ENCODE measurements around the gene ERC1. TPM values are rescaled to one million over a fixed set of nuclear protein-coding genes. Genes with fewer than 3 reads are reported as not detected.

The ERC1 gene
- total and polyA plus RNA-seq, 2 donors (not counting 3 experiments of a cell fraction or from before 2014, with no cell fraction given), result 11.7 to 66.1 TPM

DNA sequence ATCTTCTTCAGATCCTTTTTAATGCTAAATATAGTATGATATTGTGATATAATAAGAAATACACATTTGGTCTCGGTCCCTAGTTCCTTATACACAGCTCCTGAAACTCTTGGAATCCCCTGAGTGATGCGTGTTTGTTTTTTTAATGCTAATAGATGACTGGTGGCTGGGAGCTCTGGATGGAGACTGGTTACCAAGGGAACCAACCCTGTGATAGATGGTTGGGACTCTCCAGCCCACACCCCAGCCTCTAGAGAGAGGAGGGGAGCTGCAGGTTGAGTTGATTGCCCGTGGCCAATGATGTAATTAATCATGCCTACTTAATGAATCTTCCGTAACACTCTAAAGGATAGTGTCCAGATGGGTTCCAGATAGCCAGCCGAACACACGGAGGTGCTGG, 462.8 kb downstream of the ERC1 start:
- Histone ChIP-seq H3K79me2 (ENCODE audit: control insufficient read depth, insufficient read depth, low read length) (no peaks in the 10 kb centered on the region), H3K27me3 (ENCODE audit: control insufficient read depth in 2 of 2, insufficient read depth in 2 of 2, low read length in 2 of 2) (no peaks in the 10 kb centered on the region), H3K36me3 (ENCODE audit: control insufficient read depth in 2 of 2, extremely low read depth in 1 of 2, insufficient read depth in 2 of 2, low read length in 2 of 2) (no peaks in the 10 kb centered on the region), H3K9ac (replicated peaks; ENCODE audit: extremely low read depth, insufficient read depth, low read length) (no peak overlapping the region), H3K4me3 (replicated peaks in 1 of 3; ENCODE audit: insufficient read depth in 1 of 3, low read depth in 1 of 3, low read length in 3 of 3) (no peak overlapping the region), H3K4me2 (ENCODE audit: insufficient read depth, low read length) (no peak overlapping the region), H4K20me1 (replicated peaks; ENCODE audit: control insufficient read depth, extremely low read depth, insufficient read depth, low read length) (no peaks in the 10 kb centered on the region), H3K4me1 (ENCODE audit: control insufficient read depth, extremely low read depth, insufficient read depth, low read length) (no peaks in the 10 kb centered on the region), H2AFZ (ENCODE audit: low read depth, low read length) (no peak overlapping the region), H3K9me3 (replicated peaks; ENCODE audit: control insufficient read depth, insufficient read depth, low read length) (no peaks in the 10 kb centered on the region), H3K27ac (ENCODE audit: insufficient read depth, low read depth, low read length) (no peak overlapping the region), H3K9me1 (replicated peaks; ENCODE audit: control insufficient read depth, extremely low read depth, insufficient read depth, low read length) (no peaks in the 10 kb centered on the region)
- no TSS peak for BruUV-seq (replicated peaks)
- FAIRE-seq (peak; percentile 54), DNase-seq (ENCODE audit: low read depth, low spot score) (no peak)
- POLR2A ChIA-PET, result no interaction called here
- dilution Hi-C loops (cut with MboI; ENCODE audit: extremely low pct_ligation_motif_present, low sequenced_read_pairs) (no loop called here), intact Hi-C loops (cut with micrococcal nuclease) (no loop called here)
- TF ChIP-seq, protein P1, sequence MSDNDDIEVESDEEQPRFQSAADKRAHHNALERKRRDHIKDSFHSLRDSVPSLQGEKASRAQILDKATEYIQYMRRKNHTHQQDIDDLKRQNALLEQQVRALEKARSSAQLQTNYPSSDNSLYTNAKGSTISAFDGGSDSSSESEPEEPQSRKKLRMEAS (IDR thresholded peaks at IDR 0.05; ENCODE audit: insufficient read depth, insufficient read length), result no peak
- TF ChIP-seq GATA2 (IDR thresholded peaks at IDR 0.05; ENCODE audit: insufficient read depth, insufficient read length, low read depth, low read length) (no peak), FOS (IDR thresholded peaks at IDR 0.05; ENCODE audit: borderline replicate concordance, insufficient read depth, low read length) (no peak), POLR2A (IDR thresholded peaks at IDR 0.05; ENCODE audit: low read depth, low read length) (no peak), EZH2 (IDR thresholded peaks at IDR 0.05; ENCODE audit: borderline replicate concordance, low read depth, low read length, severe bottlenecking) (no peak), JUN (IDR thresholded peaks at IDR 0.05; ENCODE audit: borderline replicate concordance, insufficient read depth, insufficient read length, low read depth) (no peak), POLR2AphosphoS5 (IDR thresholded peaks at IDR 0.05; ENCODE audit: insufficient read depth, low read depth, low read length) (no peak), MYC (IDR thresholded peaks at IDR 0.05; ENCODE audit: low read depth, low read length) (no peak)
- TF ChIP-seq, protein P2, sequence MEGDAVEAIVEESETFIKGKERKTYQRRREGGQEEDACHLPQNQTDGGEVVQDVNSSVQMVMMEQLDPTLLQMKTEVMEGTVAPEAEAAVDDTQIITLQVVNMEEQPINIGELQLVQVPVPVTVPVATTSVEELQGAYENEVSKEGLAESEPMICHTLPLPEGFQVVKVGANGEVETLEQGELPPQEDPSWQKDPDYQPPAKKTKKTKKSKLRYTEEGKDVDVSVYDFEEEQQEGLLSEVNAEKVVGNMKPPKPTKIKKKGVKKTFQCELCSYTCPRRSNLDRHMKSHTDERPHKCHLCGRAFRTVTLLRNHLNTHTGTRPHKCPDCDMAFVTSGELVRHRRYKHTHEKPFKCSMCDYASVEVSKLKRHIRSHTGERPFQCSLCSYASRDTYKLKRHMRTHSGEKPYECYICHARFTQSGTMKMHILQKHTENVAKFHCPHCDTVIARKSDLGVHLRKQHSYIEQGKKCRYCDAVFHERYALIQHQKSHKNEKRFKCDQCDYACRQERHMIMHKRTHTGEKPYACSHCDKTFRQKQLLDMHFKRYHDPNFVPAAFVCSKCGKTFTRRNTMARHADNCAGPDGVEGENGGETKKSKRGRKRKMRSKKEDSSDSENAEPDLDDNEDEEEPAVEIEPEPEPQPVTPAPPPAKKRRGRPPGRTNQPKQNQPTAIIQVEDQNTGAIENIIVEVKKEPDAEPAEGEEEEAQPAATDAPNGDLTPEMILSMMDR (IDR thresholded peaks at IDR 0.05; ENCODE audit: extremely low read depth in 1 of 2, insufficient read depth in 1 of 2, low read depth in 1 of 2, low read length in 2 of 2), result no peak
- CTCF ChIA-PET, result no interaction called here
